ENCODE measurements around the gene ANKMY2.
"Not testable (repeated sequence)": the region's sequence is repeated elsewhere in the genome, so short reads cannot be mapped to it uniquely, and the experiment has no call there.

The ANKMY2 gene

GRCh38 chr7:16645593-16646471 is at the start of gene ANKMY2, which contains the start of gene BZW2:
TSS of gene ANKMY2 (minus strand) at chr7:16645754. CDS start at chr7:16645573, 181 bp downstream.
TSS of gene BZW2 (plus strand) at chr7:16646181. CDS start at chr7:16665444, 19,263 bp downstream.
- H3K4me3 Mint-ChIP-seq: peak within 1 kb of the TSS; percentile 98
- no peaks in the 10 kb centered on the region for H3K27me3 Mint-ChIP-seq
- H3K27ac Mint-ChIP-seq: peak within 1 kb of the TSS; percentile 100
- peak; percentile 91 for DNase-seq
- peaks cover 9 to 22% of the 10 kb centered on the region in 2 donors for H3K36me3 Mint-ChIP-seq
- peak; percentile 90 to 91 for ATAC-seq (replicated peaks)
- H3K9me3 Mint-ChIP-seq: no peaks in the 10 kb centered on the region
- H3K4me1 Mint-ChIP-seq: peaks cover 30 to 51% of the 10 kb centered on the region in 2 donors

- H3K9me3 Mint-ChIP-seq: no peaks in the 10 kb centered on the region
- no peaks in the 10 kb centered on the region for H3K4me1 Mint-ChIP-seq
- H3K27me3 Mint-ChIP-seq: no peaks in the 10 kb centered on the region
- ATAC-seq (replicated peaks): no peak
- H3K36me3 Mint-ChIP-seq: peaks cover 39 to 56% of the 10 kb centered on the region in 2 donors
- no peak overlapping the region for H3K27ac Mint-ChIP-seq
- H3K4me3 Mint-ChIP-seq: no peak overlapping the region
- no peak for DNase-seq
Measured at GRCh38 chr7:16694806-16695205, 49.3 kb upstream of the ANKMY2 start.

GRCh38 chr7:16693601-16694318 is 48.2 kb upstream of the ANKMY2 start:
- Mint-ChIP-seq H3K4me3 (no peak overlapping the region), H3K36me3 (peaks cover 35 to 47% of the 10 kb centered on the region in 2 donors), H3K4me1 (no peaks in the 10 kb centered on the region), H3K27ac (no peak overlapping the region), H3K27me3 (no peaks in the 10 kb centered on the region), H3K9me3 (no peaks in the 10 kb centered on the region)
- no peak for DNase-seq
- ATAC-seq (replicated peaks): no peak

- Mint-ChIP-seq H3K36me3 (peaks cover 25 to 41% of the 10 kb centered on the region in 2 donors), H3K9me3 (no peaks in the 10 kb centered on the region), H3K4me1 (no peaks in the 10 kb centered on the region), H3K4me3 (no peak overlapping the region), H3K27me3 (no peaks in the 10 kb centered on the region), H3K27ac (no peak overlapping the region)
- DNase-seq: no peak
- ATAC-seq (replicated peaks): no peak
Measured at GRCh38 chr7:16691241-16691640, 45.7 kb upstream of the ANKMY2 start.

GRCh38 chr7:16688249-16688648 is 42.7 kb upstream of the ANKMY2 start:
- DNase-seq (no peak), ATAC-seq (replicated peaks) (no peak)
- Mint-ChIP-seq H3K4me1 (peaks cover 2 to 12% of the 10 kb centered on the region in 2 donors), H3K4me3 (no peak overlapping the region), H3K36me3 (peaks cover 29 to 55% of the 10 kb centered on the region in 2 donors), H3K9me3 (no peaks in the 10 kb centered on the region), H3K27ac (no peak overlapping the region), H3K27me3 (no peaks in the 10 kb centered on the region)

GRCh38 chr7:16685535-16685934 is 40.0 kb upstream of the ANKMY2 start:
- peak overlapping the region; percentile 5 for H3K27ac Mint-ChIP-seq
- DNase-seq (no peak), ATAC-seq (replicated peaks) (no peak)
- peaks cover 2 to 12% of the 10 kb centered on the region in 2 donors for H3K4me1 Mint-ChIP-seq
- H3K9me3 Mint-ChIP-seq: no peaks in the 10 kb centered on the region
- H3K27me3 Mint-ChIP-seq: no peaks in the 10 kb centered on the region
- H3K4me3 Mint-ChIP-seq: no peak overlapping the region
- H3K36me3 Mint-ChIP-seq: peaks cover 37 to 56% of the 10 kb centered on the region in 2 donors

- ATAC-seq (replicated peaks) (no peak), DNase-seq (no peak)
- Mint-ChIP-seq H3K4me1 (peaks cover 2 to 12% of the 10 kb centered on the region in 2 donors), H3K4me3 (no peak overlapping the region), H3K36me3 (peaks cover 41 to 62% of the 10 kb centered on the region in 2 donors), H3K27me3 (no peaks in the 10 kb centered on the region), H3K27ac (no peak overlapping the region), H3K9me3 (no peaks in the 10 kb centered on the region)
Measured at GRCh38 chr7:16684935-16685334, 39.4 kb upstream of the ANKMY2 start.

GRCh38 chr7:16678645-16679566 is 33.4 kb upstream of the ANKMY2 start:
- DNase-seq; H3K27me3 Mint-ChIP-seq; ATAC-seq (replicated peaks); H3K4me3 Mint-ChIP-seq; H3K9me3 Mint-ChIP-seq; H3K27ac Mint-ChIP-seq; H3K4me1 Mint-ChIP-seq: not testable (repeated sequence)
- H3K36me3 Mint-ChIP-seq: peaks cover 40 to 57% of the 10 kb centered on the region in 2 donors

GRCh38 chr7:16677978-16678494 is 32.5 kb upstream of the ANKMY2 start:
- ATAC-seq (replicated peaks): no peak
- Mint-ChIP-seq H3K27me3 (no peaks in the 10 kb centered on the region), H3K4me3 (no peak overlapping the region), H3K27ac (no peak overlapping the region), H3K36me3 (peaks cover 40 to 56% of the 10 kb centered on the region in 2 donors), H3K4me1 (no peaks in the 10 kb centered on the region), H3K9me3 (no peaks in the 10 kb centered on the region)
- DNase-seq: no peak

- ATAC-seq (replicated peaks) (no peak), DNase-seq (no peak)
- Mint-ChIP-seq H3K9me3 (peaks cover 0 to 1% of the 10 kb centered on the region in 2 donors), H3K4me1 (peaks cover 0 to 1% of the 10 kb centered on the region in 2 donors), H3K27ac (no peak overlapping the region), H3K4me3 (no peak overlapping the region), H3K27me3 (no peaks in the 10 kb centered on the region), H3K36me3 (peaks cover 38 to 59% of the 10 kb centered on the region in 2 donors)
Measured at GRCh38 chr7:16675277-16675676, 29.7 kb upstream of the ANKMY2 start.

GRCh38 chr7:16671811-16672210 is 26.3 kb upstream of the ANKMY2 start:
- no peak for DNase-seq
- Mint-ChIP-seq H3K4me1 (peaks cover 0 to 1% of the 10 kb centered on the region in 2 donors), H3K9me3 (peaks cover 0 to 4% of the 10 kb centered on the region in 2 donors), H3K27me3 (no peaks in the 10 kb centered on the region), H3K4me3 (no peak overlapping the region), H3K27ac (no peak overlapping the region), H3K36me3 (peaks cover 35 to 57% of the 10 kb centered on the region in 2 donors)
- no peak for ATAC-seq (replicated peaks)

GRCh38 chr7:16670731-16671344 is 25.3 kb upstream of the ANKMY2 start:
- no peak overlapping the region for H3K27ac Mint-ChIP-seq
- peaks cover 0 to 4% of the 10 kb centered on the region in 2 donors for H3K9me3 Mint-ChIP-seq
- no peak overlapping the region for H3K4me3 Mint-ChIP-seq

GRCh38 chr7:16670021-16670420 is 24.5 kb upstream of the ANKMY2 start:
- no peak overlapping the region for H3K27ac Mint-ChIP-seq

More at GRCh38 chr7:16670731-16671344, 25.3 kb upstream of the ANKMY2 start:
- no peak for DNase-seq
- H3K36me3 Mint-ChIP-seq: peaks cover 35 to 57% of the 10 kb centered on the region in 2 donors
- peaks cover 0 to 1% of the 10 kb centered on the region in 2 donors for H3K4me1 Mint-ChIP-seq
- no peaks in the 10 kb centered on the region for H3K27me3 Mint-ChIP-seq
- ATAC-seq (replicated peaks): no peak

More at GRCh38 chr7:16670021-16670420, 24.5 kb upstream of the ANKMY2 start:
- Mint-ChIP-seq H3K9me3 (peaks cover 0 to 4% of the 10 kb centered on the region in 2 donors), H3K4me3 (no peak overlapping the region), H3K36me3 (peaks cover 38 to 58% of the 10 kb centered on the region in 2 donors), H3K4me1 (peaks cover 0 to 1% of the 10 kb centered on the region in 2 donors), H3K27me3 (no peaks in the 10 kb centered on the region)
- DNase-seq (no peak), ATAC-seq (replicated peaks) (no peak)

Data from stimulated activated naive B cell treated with anti-CD40 and anti-IgM and Interleukin-4, amounts not matched to agents 10 μg/mL and 1 μg/mL and 100 μg/mL, for 72 hours (primary cell).